ENCODE results near the gene IGSF21.

Gene IGSF21

DNA sequence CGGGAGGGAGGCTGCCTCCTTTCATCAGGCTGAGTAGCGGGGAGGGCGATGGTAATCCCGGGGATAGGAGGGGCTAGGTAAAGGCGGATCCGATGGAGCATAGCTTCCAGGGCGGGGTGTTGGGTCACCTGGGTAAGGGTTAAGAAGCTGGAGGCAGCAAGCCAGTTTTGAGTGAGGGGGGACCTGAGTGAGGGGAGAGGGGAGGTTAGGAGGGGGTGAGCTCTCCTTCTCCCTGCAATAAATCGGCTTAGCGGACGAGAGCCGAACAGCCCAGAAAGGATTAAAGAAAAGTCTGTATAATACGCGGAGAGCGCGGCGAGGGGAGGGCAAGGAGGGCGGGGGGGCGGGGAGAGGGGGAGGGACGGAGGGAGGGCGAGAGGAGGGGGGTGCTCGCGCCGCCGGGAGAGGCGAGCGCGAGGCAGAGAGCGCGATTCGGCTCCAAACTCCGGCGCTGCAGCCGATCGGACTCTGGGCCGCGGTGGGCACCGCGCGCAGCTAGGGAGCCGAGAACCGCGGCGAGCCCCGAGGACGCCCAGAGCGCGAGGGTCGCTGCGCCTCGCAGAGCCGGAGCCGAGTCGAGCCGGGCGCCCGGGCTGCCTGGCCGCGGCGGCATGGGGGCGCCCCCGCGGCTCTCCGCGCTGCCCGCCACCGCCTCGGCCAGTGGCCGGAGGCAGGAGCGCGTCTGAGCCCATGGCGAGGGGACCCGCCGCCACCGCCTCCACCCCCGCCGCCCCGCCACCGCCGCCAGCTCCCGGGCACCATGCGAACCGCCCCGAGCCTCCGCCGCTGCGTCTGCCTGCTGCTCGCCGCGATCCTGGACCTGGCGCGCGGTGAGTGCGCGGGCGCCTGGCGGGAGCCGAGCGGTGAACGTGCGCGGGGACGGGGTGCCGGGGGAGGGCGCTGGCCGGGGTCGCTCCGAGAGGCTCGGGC, at the start of gene IGSF21:
Gene IGSF21 (plus strand): TSS at position 430 of the 930 bp plus-strand sequence. CDS start 331 bp downstream, at position 761.
- peak; percentile 54 for DNase-seq

- no peak for DNase-seq
These were observed 49.2 kb upstream of the IGSF21 start for GRCh38 chr1:18058206-18058921.

GRCh38 chr1:18058981-18059605, 48.5 kb upstream of the IGSF21 start:
- DNase-seq, result no peak

- no peak for DNase-seq
These were observed 47.2 kb upstream of the IGSF21 start for GRCh38 chr1:18060366-18060765.

DNA sequence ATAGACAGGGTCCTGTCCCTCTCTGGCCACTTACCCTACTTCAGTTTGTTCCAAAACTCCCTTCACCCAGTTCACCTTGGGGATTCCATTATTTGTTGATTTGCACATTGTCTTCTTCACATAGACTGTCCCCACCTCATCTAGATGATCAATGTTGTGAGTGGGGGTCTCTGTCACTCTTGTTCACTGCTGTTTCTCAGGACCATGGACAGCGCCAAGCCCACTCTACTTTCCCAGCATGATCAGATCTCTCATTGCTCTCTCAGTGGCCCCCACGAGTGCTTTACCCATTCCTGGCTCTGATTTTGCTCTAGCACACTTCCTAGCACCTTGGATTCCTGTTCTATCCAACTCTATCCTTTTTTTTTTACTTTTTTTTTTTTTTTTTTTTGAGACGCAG, 45.4 kb upstream of the IGSF21 start:
- no peak for DNase-seq

GRCh38 chr1:18064534-18064933, 43.1 kb upstream of the IGSF21 start:
- DNase-seq, result no peak

DNA sequence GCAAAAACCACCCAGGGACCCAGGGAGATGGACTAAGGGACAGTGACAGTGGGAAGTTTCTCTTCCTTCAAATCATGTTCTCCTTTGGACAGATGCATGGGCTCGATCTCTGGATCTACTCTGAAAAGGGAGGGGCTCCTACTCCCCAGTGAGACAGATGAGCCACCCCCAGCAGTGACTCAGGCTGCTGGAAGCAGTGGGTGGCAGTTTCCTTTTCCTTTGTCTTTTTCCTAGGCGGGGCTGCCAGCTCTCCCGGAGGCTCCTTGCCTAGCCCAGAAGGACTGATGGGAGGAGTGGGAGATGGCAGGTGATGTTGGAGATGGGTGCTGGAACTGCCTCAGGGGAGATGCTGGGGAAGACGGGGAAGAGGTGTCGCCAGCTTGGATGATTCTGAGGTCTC, 41.0 kb upstream of the IGSF21 start:
- DNase-seq, result no peak

GRCh38 chr1:18069903-18070302, 37.7 kb upstream of the IGSF21 start:
- DNase-seq, result no peak

GRCh38 chr1:18072066-18072465, 35.5 kb upstream of the IGSF21 start:
- no peak for DNase-seq

GRCh38 chr1:18073066-18073642, 34.4 kb upstream of the IGSF21 start:
- no peak for DNase-seq

GRCh38 chr1:18077657-18078215, 29.9 kb upstream of the IGSF21 start:
- DNase-seq, result peak; percentile 69

- no peak for DNase-seq
These were observed 27.5 kb upstream of the IGSF21 start for GRCh38 chr1:18079941-18080735.

GRCh38 chr1:18085387-18086074, 22.1 kb upstream of the IGSF21 start:
- no peak for DNase-seq

- no peak for DNase-seq
These were observed 19.5 kb upstream of the IGSF21 start for GRCh38 chr1:18088077-18088594.

DNA sequence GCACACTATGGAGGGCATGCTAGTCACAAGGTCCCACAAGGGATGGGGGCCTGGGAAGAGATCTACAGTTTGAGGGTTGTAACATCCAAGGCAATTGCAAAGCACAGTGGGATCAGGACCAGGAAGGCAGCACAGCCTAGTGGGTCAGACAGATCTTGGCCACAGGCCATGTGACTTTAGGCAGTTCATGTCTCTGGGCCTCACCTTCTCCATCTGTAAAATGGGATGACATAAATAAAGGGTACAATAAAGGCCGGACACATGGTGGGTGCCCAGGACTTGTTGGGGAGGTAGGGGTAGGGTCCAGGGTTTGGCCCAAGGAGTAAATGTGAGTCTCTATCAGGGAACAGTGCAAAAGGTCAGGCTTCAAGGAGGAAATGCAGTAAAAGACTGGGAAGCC, 18.1 kb upstream of the IGSF21 start:
- no peak for DNase-seq

DNA sequence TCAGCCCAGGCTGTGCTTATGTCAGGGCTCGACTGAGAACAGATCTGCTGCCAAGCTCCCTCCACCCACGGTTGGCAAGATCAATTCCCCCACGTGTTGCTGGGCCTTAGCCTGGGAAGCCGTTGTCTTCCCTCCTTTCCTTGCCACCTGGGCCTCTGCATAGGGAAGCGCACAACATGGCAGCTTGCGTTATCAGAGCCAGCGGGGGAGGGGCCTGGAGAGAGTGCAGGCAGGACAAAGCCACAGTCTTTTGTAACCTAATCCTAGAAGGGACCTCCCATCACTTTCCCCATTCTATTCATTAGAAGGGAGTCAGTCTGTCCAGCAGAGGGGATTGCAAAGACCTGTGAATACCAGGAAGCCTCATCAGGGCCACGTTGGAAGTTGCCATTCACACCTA, 17.0 kb upstream of the IGSF21 start:
- DNase-seq, result peak; percentile 19

DNA sequence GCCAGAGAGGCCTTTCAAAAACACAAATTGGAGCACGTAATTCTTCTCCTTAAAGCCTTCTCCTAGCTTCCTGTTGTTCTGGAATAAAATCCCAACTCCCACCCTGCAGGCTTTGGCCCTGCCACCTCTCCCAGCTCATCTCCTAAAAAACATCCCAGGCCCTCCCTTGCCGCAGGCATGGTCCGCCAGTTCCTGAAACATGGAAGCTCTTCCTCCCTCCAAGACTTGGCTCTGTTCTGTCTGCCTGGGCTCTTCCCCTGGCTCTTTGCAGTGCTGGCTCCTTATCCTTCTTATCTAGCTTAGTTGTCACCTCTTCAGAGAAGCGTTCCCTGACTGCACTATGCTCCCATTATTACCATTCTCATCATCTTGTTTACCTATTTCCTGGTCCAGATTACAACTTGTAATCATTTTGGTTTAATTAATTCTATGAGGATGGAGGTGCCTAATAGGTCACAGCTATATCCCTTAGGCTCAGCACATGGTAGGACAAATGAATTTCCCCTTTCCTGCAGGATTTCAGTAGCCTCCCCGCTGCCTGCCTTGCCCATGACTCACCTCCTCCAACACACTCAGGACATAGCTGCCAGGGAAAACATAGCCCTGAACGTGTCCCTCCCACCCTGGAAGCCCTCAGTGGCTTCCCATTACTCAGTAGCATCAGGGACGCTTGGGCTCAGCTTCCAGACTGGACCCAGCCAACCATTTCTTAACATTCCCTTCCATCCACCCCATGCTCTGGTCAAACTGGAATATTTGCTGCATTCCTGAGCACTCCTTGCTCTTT, 15.7 kb upstream of the IGSF21 start:
- DNase-seq, result no peak

DNA sequence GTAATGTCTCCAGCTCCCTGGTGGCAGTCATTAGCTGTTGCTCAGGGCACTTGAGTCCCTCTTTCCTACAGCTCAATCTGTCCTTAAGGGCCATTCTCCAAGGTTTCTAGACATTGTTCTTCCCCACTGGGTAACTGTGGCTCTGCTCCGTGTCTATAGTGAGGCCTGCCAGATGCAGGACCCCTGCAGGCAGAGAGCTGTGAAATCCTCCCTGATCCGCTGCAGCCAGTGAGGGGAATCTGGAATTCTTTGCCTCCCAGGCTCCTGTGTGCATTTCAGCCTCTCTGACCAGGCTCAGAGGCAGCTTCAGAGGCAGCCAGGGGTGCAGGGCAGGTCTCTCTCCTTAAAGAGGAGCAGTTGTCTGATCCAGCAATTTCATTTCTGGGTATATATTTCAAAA, 14.4 kb upstream of the IGSF21 start:
- no peak for DNase-seq

DNA sequence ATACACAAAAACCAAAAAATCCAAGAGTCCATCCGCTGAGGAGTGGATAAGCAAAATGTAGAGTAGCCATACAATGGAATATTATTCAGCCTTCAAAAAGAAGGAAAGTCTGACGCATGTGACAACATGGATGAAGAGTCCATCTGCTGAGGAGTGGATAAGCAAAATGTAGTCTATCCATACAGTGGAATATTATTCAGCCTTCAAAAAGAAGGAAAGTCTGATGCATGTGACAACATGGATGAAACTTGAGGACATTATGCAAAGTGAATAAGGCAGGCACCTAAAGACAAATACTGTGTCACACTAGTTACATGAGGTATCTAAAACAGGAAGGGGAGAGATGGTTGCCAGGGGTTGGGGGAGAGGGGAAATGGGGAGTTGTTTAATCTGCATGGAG, 14.0 kb upstream of the IGSF21 start:
- no peak for DNase-seq

GRCh38 chr1:18094096-18094495, 13.5 kb upstream of the IGSF21 start:
- no peak for DNase-seq

All from NCI-H526 treated with DMSO at 0.1 percent for 48 hours (cell line).